AG08395 (cell line): Measurements from ENCODE around the gene MON2.

Experiments used
- DNase-seq: peaks from one replicate; pipeline ENCODE4 v3.0.0; 2012; ENCODE audit warnings: mixed read lengths, low spot score

The MON2 gene

GRCh38 chr12:62606654-62607053 lies 140.0 kb downstream of the MON2 start:
- DNase-seq: no peak

- DNase-seq: no peak
These were observed 146.5 kb downstream of the MON2 start for GRCh38 chr12:62613081-62613480.

GRCh38 chr12:62618319-62618718 lies 151.7 kb downstream of the MON2 start:
- no peak for DNase-seq

- DNase-seq: no peak
These were observed 152.3 kb downstream of the MON2 start for GRCh38 chr12:62618930-62619329.

GRCh38 chr12:62621101-62621638 lies 154.5 kb downstream of the MON2 start:
- no peak for DNase-seq

GRCh38 chr12:62622177-62622576 lies 155.6 kb downstream of the MON2 start:
- no peak for DNase-seq

GRCh38 chr12:62625228-62625627 lies 158.6 kb downstream of the MON2 start:
- DNase-seq: no peak

- no peak for DNase-seq
These were observed 160.6 kb downstream of the MON2 start for GRCh38 chr12:62627181-62627580.

GRCh38 chr12:62629413-62629812 lies 162.8 kb downstream of the MON2 start:
- no peak for DNase-seq

- no peak for DNase-seq
These were observed 163.5 kb downstream of the MON2 start for GRCh38 chr12:62629971-62630739.

GRCh38 chr12:62631471-62632410 lies 165.1 kb downstream of the MON2 start:
- DNase-seq: peak; percentile 93

GRCh38 chr12:62632411-62632918 lies 165.8 kb downstream of the MON2 start:
- peak; percentile 64 for DNase-seq

- no peak for DNase-seq
These were observed 169.0 kb downstream of the MON2 start for GRCh38 chr12:62635649-62636048.

GRCh38 chr12:62637679-62638078 lies 171.1 kb downstream of the MON2 start:
- no peak for DNase-seq

GRCh38 chr12:62640910-62641448 lies 174.4 kb downstream of the MON2 start:
- DNase-seq: peak; percentile 54

- no peak for DNase-seq
These were observed 175.9 kb downstream of the MON2 start for GRCh38 chr12:62642486-62642885.

GRCh38 chr12:62643486-62643885 lies 176.9 kb downstream of the MON2 start:
- no peak for DNase-seq

GRCh38 chr12:62646566-62646965 lies 179.9 kb downstream of the MON2 start:
- no peak for DNase-seq

- no peak for DNase-seq
These were observed 181.0 kb downstream of the MON2 start for GRCh38 chr12:62647586-62647985.

GRCh38 chr12:62649412-62650138 lies 182.9 kb downstream of the MON2 start:
- no peak for DNase-seq
